ENCODE data around the gene IFNA2. TPM values are rescaled to one million over a fixed set of nuclear protein-coding genes. Genes with fewer than 3 reads are reported as not detected.

Gene IFNA2
- total and polyA plus RNA-seq, 2 of the 4 experiments (the other 2 are of a cell fraction): not detected

DNA sequence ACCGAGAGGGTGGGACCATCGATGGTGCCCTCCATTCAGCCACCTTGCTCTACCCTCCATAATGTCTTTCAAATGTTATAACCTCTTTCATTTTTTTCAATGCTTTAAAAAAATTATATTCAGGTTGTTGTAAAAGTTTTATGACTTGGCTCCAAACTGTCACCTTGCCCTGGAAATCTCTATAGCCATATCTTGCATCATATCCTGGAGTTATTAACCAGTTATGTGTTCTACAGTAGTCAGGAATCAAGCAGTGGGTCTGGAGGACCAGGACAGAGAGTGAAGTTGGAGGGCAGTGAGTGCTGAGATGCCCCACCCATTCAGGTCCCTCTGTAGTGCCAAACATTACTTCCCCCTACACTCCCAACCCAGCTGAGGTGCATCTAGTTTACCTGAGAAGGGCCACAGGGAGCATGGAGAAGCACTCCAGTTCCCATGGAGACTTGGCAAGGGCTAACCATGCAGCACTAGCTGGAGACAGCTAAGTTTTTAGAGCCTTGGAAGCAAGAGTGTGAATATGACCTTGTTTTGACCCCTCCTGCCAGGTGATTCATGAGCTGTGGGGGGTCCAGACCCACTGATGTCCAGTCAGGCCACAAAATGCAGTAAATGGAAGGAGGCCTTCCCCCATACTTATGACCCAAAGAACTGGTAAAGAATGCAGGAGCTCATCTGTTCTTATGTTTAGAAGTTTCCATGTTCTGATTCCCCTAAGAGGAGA is 29.2 kb upstream of the IFNA2 start:
- H3K4me3 ChIP-seq (ENCODE audit: insufficient read depth, low read depth, low read length): no peak overlapping the region
- no peaks in the 10 kb centered on the region for H3K9me3 ChIP-seq (ENCODE audit: control insufficient read depth, insufficient read depth, low read length)
- H3K14ac ChIP-seq (replicated peaks; ENCODE audit: low read depth, low read length): no peak overlapping the region
- TF ChIP-seq MXI1 (IDR thresholded peaks at IDR 0.05; ENCODE audit: borderline replicate concordance, low read depth, low read length): no peak
- no peak overlapping the region for H3K4ac ChIP-seq (ENCODE audit: low read depth, low read length)
- no peak overlapping the region for H2BK15ac ChIP-seq (ENCODE audit: low read depth, low read length)
- no peak overlapping the region for H3K4me2 ChIP-seq (ENCODE audit: low read depth, low read length)
- H3K23ac ChIP-seq (ENCODE audit: low read depth, low read length): no peak overlapping the region
- no peaks in the 10 kb centered on the region for H3K79me1 ChIP-seq (ENCODE audit: low read depth in 1 of 2, low read length in 2 of 2)
- WGBS, 2 experiments (ENCODE audit: extremely low coverage in 2 of 2, insufficient read length in 1 of 2): no CpG with 5 or more reads among the region's 2 CpGs
- no peaks in the 10 kb centered on the region for H3K36me3 ChIP-seq (ENCODE audit: control insufficient read depth, insufficient read depth, low read length)
- POLR2A ChIA-PET (ENCODE audit: unreplicated experiment): no interaction called here
- in situ Hi-C loops (cut with MboI; ENCODE audit: low sequenced_read_pairs) (no loop called here), dilution Hi-C loops (cut with HindIII; ENCODE audit: low sequenced_read_pairs, unreplicated experiment) (no loop called here), intact Hi-C loops (cut with micrococcal nuclease) (no loop called here)
- H3K9me1 ChIP-seq (ENCODE audit: insufficient read depth, low read length): no peaks in the 10 kb centered on the region
- H3K56ac ChIP-seq (ENCODE audit: extremely low read depth, insufficient read depth, low read length): no peak overlapping the region
- H2AK9ac ChIP-seq (replicated peaks; ENCODE audit: low read depth, low read length, poor library complexity): no peak overlapping the region
- no peak overlapping the region for H3K18ac ChIP-seq (ENCODE audit: low read depth, low read length)
- H4K91ac ChIP-seq (ENCODE audit: insufficient read depth, low read depth, low read length): no peak overlapping the region
- ATAC-seq (ENCODE audit: low read depth) (no peak), DNase-seq (no peak)
- CTCF ChIA-PET: interaction anchor here (0.7 kb wide), 1 partner anchor 304 kb away, joined by 3 read pairs; no protein-coding TSS in a partner anchor
- no peaks in the 10 kb centered on the region for H3K4me1 ChIP-seq (ENCODE audit: control insufficient read depth, insufficient read depth, low read length)
- H3K9ac ChIP-seq (ENCODE audit: low read depth, low read length): no peak overlapping the region
- H2BK5ac ChIP-seq (ENCODE audit: low read depth, low read length, poor library complexity, severe bottlenecking): no peak overlapping the region
- H4K20me1 ChIP-seq (ENCODE audit: insufficient read depth, low read length): no peaks in the 10 kb centered on the region
- H2AK5ac ChIP-seq (ENCODE audit: low read depth, low read length): no peak overlapping the region
- BruUV-seq (replicated peaks): no TSS peak
- H3K27ac ChIP-seq (ENCODE audit: insufficient read depth, low read length): no peak overlapping the region
- H2BK20ac ChIP-seq (ENCODE audit: low read depth, low read length): no peak overlapping the region
- no peak overlapping the region for H4K8ac ChIP-seq (ENCODE audit: low read depth in 2 of 2, low read length in 2 of 2)
- H2BK120ac ChIP-seq (ENCODE audit: low read depth, low read length): no peak overlapping the region
- no peak overlapping the region for H2AFZ ChIP-seq (replicated peaks; ENCODE audit: low read length, poor library complexity)
- H4K5ac ChIP-seq (ENCODE audit: low read depth, low read length): no peak overlapping the region
- H3K27me3 ChIP-seq (ENCODE audit: control insufficient read depth, insufficient read depth, low read length): peaks cover 9% of the 10 kb centered on the region
